Measurements from ENCODE around the gene MGRN1.

GRCh38 chr16:4690946-4691665, 66.5 kb downstream of the MGRN1 start:
- TF ChIP-seq, protein P1, sequence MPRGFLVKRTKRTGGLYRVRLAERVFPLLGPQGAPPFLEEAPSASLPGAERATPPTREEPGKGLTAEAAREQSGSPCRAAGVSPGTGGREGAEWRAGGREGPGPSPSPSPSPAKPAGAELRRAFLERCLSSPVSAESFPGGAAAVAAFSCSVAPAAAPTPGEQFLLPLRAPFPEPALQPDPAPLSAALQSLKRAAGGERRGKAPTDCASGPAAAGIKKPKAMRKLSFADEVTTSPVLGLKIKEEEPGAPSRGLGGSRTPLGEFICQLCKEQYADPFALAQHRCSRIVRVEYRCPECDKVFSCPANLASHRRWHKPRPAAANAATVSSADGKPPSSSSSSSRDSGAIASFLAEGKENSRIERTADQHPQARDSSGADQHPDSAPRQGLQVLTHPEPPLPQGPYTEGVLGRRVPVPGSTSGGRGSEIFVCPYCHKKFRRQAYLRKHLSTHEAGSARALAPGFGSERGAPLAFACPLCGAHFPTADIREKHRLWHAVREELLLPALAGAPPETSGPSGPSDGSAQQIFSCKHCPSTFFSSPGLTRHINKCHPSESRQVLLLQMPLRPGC (tag by site-specific recombination; IDR thresholded peaks at IDR 0.05) = no peak
- no peak for TF ChIP-seq ZNF24 (tag by site-specific recombination; IDR thresholded peaks at IDR 0.05)
- no peak for TF ChIP-seq ATF2 (tag by site-specific recombination; IDR thresholded peaks at IDR 0.05; ENCODE audit: low read depth)
- no peak for TF ChIP-seq ZNF274 (IDR thresholded peaks at IDR 0.05; ENCODE audit: low read length)
- no peak for TF ChIP-seq ZNF274 (tag by site-specific recombination; IDR thresholded peaks at IDR 0.05; ENCODE audit: borderline replicate concordance)
